ENCODE data around the gene RAD50. TPM values are rescaled to one million over a fixed set of nuclear protein-coding genes. Genes with fewer than 3 reads are reported as not detected.

Gene RAD50
- total RNA-seq, 4 donors from 2014 or later = 21.7 to 37.1 (median 24.6) TPM

- no peak for TF ChIP-seq CTCF (IDR thresholded peaks at IDR 0.05)
- TF ChIP-seq POLR2A (IDR thresholded peaks at IDR 0.05) = no peak
- intact Hi-C loops (cut with DNase I; ENCODE audit: low total_unique reads) = no loop called here
- H3K4me3 ChIP-seq (ENCODE audit: low read depth, poor library complexity, severe bottlenecking) = no peak overlapping the region
- DNase-seq (ENCODE audit: low spot score in 2 of 2) = no peak
- 68 to 84% methylated on average over 21 to 25 of the region's 25 CpGs for WGBS, 2 donors
Measured at GRCh38 chr5:132662925-132663770, 106.4 kb downstream of the RAD50 start.

DNA sequence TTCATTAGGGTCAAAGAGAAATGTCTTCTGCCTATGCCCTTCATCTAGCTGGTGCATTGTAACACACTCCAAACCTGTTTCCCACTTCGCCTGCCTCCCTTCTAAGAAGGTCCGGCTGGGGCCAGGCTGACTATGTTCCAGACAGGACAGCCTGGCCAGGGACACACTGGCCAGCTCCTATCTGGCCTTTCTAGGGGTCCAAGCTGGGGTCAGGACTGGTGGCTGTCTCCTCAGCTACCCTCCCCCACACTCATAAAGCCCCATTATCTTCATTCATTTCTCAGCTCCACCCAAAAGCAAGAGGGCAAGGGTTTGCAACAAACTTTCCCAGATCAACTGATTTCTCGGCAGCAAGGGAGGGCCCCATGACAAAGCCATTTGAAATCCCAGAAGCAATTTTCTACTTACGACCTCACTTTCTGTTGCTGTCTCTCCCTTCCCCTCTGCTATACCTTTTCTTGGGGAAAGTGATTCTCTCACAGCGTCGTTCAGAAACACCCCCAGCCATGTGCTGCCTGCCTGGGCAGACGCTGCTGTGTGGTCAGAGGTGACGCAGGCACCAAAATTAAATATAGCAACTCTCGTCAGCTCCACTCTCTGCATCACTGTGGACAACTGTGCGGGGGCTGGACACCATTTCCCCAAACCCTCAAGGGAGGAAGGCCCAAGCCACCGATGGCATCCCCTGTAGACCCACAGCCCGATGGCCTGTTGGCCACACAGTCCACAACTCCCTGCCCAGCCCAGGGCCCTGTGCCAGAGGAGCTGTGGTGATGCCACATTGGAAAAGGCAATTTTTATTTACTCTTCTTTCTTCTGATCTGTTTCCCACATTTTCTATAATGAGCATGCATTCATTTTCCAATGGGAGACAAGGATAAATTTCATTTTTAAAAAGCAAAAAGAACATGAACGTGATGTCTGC, 107.3 kb downstream of the RAD50 start:
- TF ChIP-seq CTCF (IDR thresholded peaks at IDR 0.05) = no peak
- DNase-seq (ENCODE audit: low spot score in 2 of 2) = no peak
- H3K4me3 ChIP-seq (ENCODE audit: low read depth, poor library complexity, severe bottlenecking) = no peak overlapping the region
- intact Hi-C loops (cut with DNase I; ENCODE audit: low total_unique reads) = no loop called here
- WGBS, 2 donors = 83 to 84% methylated on average over 13 of the region's 13 CpGs

GRCh38 chr5:132664696-132665209, 108.0 kb downstream of the RAD50 start:
- intact Hi-C loops (cut with DNase I; ENCODE audit: low total_unique reads) = no loop called here
- TF ChIP-seq CTCF (IDR thresholded peaks at IDR 0.05) (no peak), POLR2A (IDR thresholded peaks at IDR 0.05) (no peak)
- H3K4me3 ChIP-seq (ENCODE audit: low read depth, poor library complexity, severe bottlenecking) = no peak overlapping the region
- WGBS, 2 donors = 95 to 97% methylated on average over 9 of the region's 9 CpGs
- no peak for DNase-seq (ENCODE audit: low spot score in 2 of 2)

DNA sequence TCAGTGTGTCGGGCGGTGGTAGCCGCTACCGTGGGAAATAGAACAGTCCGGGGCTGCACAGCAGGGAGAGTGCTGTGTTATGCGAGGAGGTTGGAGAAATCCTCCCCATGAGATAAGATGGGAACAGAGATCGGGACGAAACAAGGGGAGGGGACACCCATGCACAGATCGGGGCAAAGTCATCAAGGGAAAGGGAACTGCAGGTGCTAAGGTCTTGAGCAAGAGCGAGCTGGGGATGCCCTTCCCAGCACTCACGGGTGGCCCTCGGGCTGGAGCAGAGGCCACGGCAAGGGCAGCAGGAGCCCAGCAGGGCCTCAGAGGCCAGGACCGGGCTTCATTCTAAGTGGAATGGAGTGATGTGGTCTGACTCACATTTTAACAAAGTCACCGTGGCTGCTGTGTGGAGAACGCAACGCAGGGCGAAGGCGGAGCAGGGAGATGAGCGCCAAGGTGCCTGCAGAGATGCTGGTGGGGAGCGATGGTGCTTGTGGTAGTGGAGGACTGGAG, 108.8 kb downstream of the RAD50 start:
- TF ChIP-seq CTCF (IDR thresholded peaks at IDR 0.05) (no peak), POLR2A (IDR thresholded peaks at IDR 0.05) (no peak)

GRCh38 chr5:132666310-132667123, 109.7 kb downstream of the RAD50 start:
- DNase-seq (ENCODE audit: low spot score in 2 of 2) = no peak
- intact Hi-C loops (cut with DNase I; ENCODE audit: low total_unique reads) = no loop called here
- 86 to 91% methylated on average over 16 of the region's 16 CpGs for WGBS, 2 donors
- no peak for TF ChIP-seq CTCF (IDR thresholded peaks at IDR 0.05)
- no peak for TF ChIP-seq POLR2A (IDR thresholded peaks at IDR 0.05)
- H3K4me3 ChIP-seq (ENCODE audit: low read depth, poor library complexity, severe bottlenecking) = no peak overlapping the region

More for the DNA sequence above, 108.8 kb downstream of the RAD50 start:
- DNase-seq (ENCODE audit: low spot score in 2 of 2) = no peak
- no peak overlapping the region for H3K4me3 ChIP-seq (ENCODE audit: low read depth, poor library complexity, severe bottlenecking)
- WGBS, 2 donors = 91 to 92% methylated on average over 21 of the region's 21 CpGs
- intact Hi-C loops (cut with DNase I; ENCODE audit: low total_unique reads) = no loop called here
